ENCODE measurements around the gene RANBP3L.

RANBP3L gene, protein sequence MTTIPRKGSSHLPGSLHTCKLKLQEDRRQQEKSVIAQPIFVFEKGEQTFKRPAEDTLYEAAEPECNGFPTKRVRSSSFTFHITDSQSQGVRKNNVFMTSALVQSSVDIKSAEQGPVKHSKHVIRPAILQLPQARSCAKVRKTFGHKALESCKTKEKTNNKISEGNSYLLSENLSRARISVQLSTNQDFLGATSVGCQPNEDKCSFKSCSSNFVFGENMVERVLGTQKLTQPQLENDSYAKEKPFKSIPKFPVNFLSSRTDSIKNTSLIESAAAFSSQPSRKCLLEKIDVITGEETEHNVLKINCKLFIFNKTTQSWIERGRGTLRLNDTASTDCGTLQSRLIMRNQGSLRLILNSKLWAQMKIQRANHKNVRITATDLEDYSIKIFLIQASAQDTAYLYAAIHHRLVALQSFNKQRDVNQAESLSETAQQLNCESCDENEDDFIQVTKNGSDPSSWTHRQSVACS

GRCh38 chr5:36301858-36302603 is at the start of gene RANBP3L:
RANBP3L (minus strand) TSS chr5:36301902; CDS start chr5:36301416, 486 bp downstream.
- TF ChIP-seq CTCF (IDR thresholded peaks at IDR 0.05), result no peak

DNA sequence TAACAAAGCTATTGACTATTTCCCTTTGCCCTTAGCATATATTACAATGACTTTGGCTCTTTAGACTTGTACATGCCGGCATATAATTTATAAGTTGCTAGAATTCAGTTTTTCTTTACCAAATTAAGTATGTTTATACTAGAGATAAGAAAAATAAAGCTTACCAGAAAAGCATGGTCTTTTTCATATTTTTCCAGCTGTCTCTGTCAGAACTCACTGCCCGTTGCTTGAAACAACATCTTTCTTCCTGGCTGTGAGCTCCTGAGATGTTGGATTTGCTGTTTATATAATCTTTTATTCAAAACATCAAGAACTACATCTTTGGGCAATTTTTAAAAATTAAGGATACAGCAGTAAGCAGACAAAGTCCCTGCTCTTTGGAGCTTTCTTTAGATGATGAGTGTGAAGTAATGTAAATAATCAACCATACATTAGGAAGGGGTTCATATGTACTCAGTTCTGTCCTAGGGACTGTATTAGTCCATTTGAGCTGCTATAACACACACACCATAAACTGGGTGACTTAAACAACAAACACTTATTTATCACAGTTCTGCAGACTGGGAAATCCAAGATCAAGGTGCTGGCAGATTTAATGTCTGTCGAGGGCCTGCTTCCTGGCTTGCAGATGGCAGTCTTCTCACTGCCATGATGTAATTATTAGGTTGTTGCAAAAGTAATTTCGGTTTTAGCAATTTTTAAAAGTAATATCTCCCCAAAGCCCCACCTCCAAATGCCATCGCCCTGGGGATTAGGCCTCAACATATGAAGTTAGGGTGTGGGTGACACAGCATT is 45.4 kb upstream of the RANBP3L start:
- no peak for TF ChIP-seq CTCF (IDR thresholded peaks at IDR 0.05)

DNA sequence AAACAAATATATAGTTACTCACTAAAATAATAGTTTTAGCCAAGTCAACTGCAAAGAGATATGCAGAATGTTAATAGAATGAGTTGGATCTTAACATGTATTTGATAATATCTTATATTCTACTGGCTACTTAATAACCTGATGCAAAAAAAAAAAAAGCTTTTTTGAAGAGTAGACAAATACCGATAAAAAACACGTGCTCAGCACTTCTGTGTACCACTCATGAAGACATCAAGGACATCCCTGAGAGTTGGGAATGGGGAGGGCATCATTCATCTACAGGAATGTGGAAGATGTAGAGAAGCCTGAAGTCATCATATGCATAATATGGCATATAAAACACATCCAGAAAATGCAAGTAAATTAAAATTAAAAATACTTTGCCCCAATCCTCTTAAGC is 43.2 kb upstream of the RANBP3L start:
- TF ChIP-seq CTCF (IDR thresholded peaks at IDR 0.05), result no peak

DNA sequence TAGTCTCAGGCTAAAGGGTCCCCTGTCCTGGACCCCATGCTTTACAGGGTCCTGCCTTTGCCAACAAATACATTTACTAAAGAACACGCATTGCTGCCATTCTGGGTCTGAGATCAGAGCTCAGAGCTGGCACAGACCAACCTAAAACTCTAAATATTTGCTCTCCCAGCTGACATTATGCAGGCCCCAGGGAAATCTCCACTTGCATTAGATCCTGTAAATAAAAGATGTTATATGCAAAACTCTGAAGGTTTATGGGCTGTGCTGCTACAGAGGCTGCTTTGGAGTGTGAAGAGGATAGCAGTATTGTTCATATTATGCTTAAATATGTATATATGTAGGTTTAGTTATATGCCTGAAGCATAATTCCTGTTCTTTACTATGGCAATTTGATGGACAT is 35.9 kb upstream of the RANBP3L start:
- no peak for TF ChIP-seq CTCF (IDR thresholded peaks at IDR 0.05)

GRCh38 chr5:36334315-36334714 is 32.6 kb upstream of the RANBP3L start:
- no peak for TF ChIP-seq CTCF (IDR thresholded peaks at IDR 0.05)

DNA sequence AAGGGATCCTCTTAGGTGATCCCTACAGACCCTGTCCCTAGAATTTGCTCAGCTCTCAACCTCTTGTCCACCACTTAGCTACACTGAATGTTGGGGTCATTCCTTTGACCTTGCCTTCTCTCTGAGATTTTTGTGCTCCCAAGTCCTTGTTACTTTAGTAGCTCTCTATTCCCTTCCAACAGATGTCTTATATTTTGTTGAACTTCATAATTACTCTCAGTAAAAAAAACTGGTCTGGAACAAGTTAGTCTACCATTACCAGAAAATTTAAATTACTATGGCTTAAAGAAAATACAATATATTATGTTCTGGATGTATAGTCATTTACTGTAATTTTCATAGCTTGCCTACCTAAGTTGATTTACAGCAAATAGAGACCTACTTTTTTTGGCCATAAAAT is 23.5 kb upstream of the RANBP3L start:
- TF ChIP-seq CTCF (IDR thresholded peaks at IDR 0.05), result no peak

All from LNCAP (cell line).